H1 (cell line): ENCODE measurements around the gene ZNF691.

Source experiments
- BRCA1 ChIP-seq: IDR thresholded peaks from 2 replicates; pipeline ENCODE4 v1.6.1; 2012; ENCODE audit warnings: low read depth, low read length, improper control_type of control experiment
- CBX8 ChIP-seq: fragments of 300-800, 300-1000 bp; sonication (generic); IDR thresholded peaks from 2 replicates; pipeline ENCODE4 v1.7.1; 2016; ENCODE audit warnings: low read depth, low read length, borderline replicate concordance
- CTBP2 ChIP-seq: IDR thresholded peaks from 2 replicates; pipeline ENCODE4 v1.7.0; 2011; ENCODE audit warnings: borderline replicate concordance, mild to moderate bottlenecking, moderate library complexity, mixed read lengths, low read length; ENCODE audit not compliant: insufficient read depth, insufficient read length
- EZH2 ChIP-seq: fragments of 200-600 bp; sonication (generic); IDR thresholded peaks from 2 replicates; pipeline ENCODE4 v1.7.1; 2012; ENCODE audit warnings: low read depth, mild to moderate bottlenecking, moderate library complexity, low read length, inconsistent platforms; ENCODE audit not compliant: severe bottlenecking
- HDAC2 ChIP-seq, 2 experiments: fragments of 300-600 bp in 1 of 2; sonication (generic) in 1 of 2; IDR thresholded peaks; 2 replicates each; pipeline ENCODE4 v1.6.1; 2011 to 2012; ENCODE audit warnings: low read depth in 2 of 2, low read length in 2 of 2, mild to moderate bottlenecking in 2 of 2, moderate library complexity in 2 of 2, borderline replicate concordance in 1 of 2, inconsistent platforms in 1 of 2
- JUND ChIP-seq: IDR thresholded peaks from 2 replicates; pipeline ENCODE4 v1.6.1; 2011; ENCODE audit warnings: mild to moderate bottlenecking, improper control_type of control experiment, low read length
- POLR2A ChIP-seq, 2 experiments: IDR thresholded peaks; 1 replicate in 1 of 2; 2 replicates in 1 of 2; pipeline ENCODE4 v1.6.1; 2011; ENCODE audit warnings: low read depth in 2 of 2, low read length in 2 of 2, mild to moderate bottlenecking in 2 of 2; ENCODE audit errors: control extremely low read depth in 1 of 2
- RAD21 ChIP-seq, 2 experiments: IDR thresholded peaks in 1 of 2; conservative IDR thresholded peaks in 1 of 2; 2 replicates each; pipeline ENCODE4 v1.6.1; 2011; ENCODE audit warnings: low read depth in 2 of 2, low read length in 2 of 2, improper control_type of control experiment in 1 of 2, inconsistent platforms in 1 of 2, mild to moderate bottlenecking in 1 of 2, moderate library complexity in 1 of 2
- RXRA ChIP-seq: IDR thresholded peaks from 2 replicates; pipeline ENCODE4 v1.6.1; 2011; ENCODE audit warnings: low read depth, mild to moderate bottlenecking, low read length, moderate library complexity; ENCODE audit not compliant: insufficient read depth
- TBP ChIP-seq: IDR thresholded peaks from 2 replicates; pipeline ENCODE4 v1.6.1; 2011; ENCODE audit warnings: low read depth, low read length, improper control_type of control experiment
- ZNF274 ChIP-seq: IDR thresholded peaks from 2 replicates; pipeline ENCODE4 v1.7.0; 2012; ENCODE audit warnings: low read length, borderline replicate concordance; ENCODE audit errors: extremely low read depth
- TF ChIP-seq, protein P1 (sequence below), 3 experiments: IDR thresholded peaks; 1 replicate in 2 of 3; 2 replicates in 1 of 3; pipeline versions ENCODE4 v1.5.1 to v1.6.1; 2011; ENCODE audit warnings: low read length in 3 of 3, mild to moderate bottlenecking in 3 of 3, inconsistent platforms in 2 of 3, low read depth in 1 of 3, moderate library complexity in 1 of 3; ENCODE audit not compliant: insufficient read depth in 1 of 3; ENCODE audit errors: control extremely low read depth in 1 of 3

DNA sequence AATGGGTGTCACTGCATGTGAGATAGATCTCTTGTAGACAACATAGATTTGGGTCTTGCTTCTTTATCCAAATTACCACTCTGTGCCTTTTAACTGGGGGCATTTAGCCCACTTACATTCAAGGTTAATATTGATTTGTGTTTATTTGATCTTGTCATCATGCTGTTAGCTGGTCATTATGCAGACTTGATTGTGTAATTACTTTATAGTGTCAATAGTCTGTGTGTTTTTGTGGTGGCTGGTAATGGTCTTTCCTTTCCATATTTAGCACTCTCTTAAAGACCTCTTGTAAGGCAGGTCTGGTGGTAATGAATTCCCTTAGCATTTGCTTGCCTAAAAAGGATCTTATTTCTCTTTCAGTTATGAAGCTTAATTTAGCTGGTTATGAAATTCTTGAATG is 29.6 kb downstream of the ZNF691 start:
- TF ChIP-seq, protein P1, sequence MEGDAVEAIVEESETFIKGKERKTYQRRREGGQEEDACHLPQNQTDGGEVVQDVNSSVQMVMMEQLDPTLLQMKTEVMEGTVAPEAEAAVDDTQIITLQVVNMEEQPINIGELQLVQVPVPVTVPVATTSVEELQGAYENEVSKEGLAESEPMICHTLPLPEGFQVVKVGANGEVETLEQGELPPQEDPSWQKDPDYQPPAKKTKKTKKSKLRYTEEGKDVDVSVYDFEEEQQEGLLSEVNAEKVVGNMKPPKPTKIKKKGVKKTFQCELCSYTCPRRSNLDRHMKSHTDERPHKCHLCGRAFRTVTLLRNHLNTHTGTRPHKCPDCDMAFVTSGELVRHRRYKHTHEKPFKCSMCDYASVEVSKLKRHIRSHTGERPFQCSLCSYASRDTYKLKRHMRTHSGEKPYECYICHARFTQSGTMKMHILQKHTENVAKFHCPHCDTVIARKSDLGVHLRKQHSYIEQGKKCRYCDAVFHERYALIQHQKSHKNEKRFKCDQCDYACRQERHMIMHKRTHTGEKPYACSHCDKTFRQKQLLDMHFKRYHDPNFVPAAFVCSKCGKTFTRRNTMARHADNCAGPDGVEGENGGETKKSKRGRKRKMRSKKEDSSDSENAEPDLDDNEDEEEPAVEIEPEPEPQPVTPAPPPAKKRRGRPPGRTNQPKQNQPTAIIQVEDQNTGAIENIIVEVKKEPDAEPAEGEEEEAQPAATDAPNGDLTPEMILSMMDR (IDR thresholded peaks at IDR 0.05; ENCODE audit: control extremely low read depth in 1 of 3, insufficient read depth in 1 of 3, low read depth in 1 of 3, low read length in 3 of 3), result no peak
- TF ChIP-seq RAD21 (IDR thresholded peaks at IDR 0.05 in 1 of 2, conservative IDR thresholded peaks at IDR 0.05 in 1 of 2; ENCODE audit: low read depth in 2 of 2, low read length in 2 of 2) (no peak), HDAC2 (IDR thresholded peaks at IDR 0.05; ENCODE audit: borderline replicate concordance in 1 of 2, low read depth in 2 of 2, low read length in 2 of 2) (no peak), EZH2 (no peak), BRCA1 (no peak), TBP (no peak), RXRA (no peak), CTBP2 (no peak), CBX8 (no peak), POLR2A (IDR thresholded peaks at IDR 0.05; ENCODE audit: control extremely low read depth in 1 of 2, low read depth in 2 of 2, low read length in 2 of 2) (no peak), ZNF274 (no peak), JUND (no peak)
